VCaP (cell line): ENCODE measurements around the gene LPGAT1.
A peak's percentile ranks its signal among the peaks of the same experiment; 100 is the strongest.

ENCODE experiments used
- H3K27ac ChIP-seq: fragments of 450-650 bp; 2 replicates; pipeline ENCODE4 v1.5.1; 2017
- CTCF ChIP-seq: fragments of 450-650 bp; conservative IDR thresholded peaks from 2 replicates; pipeline ENCODE4 v1.5.1; 2017; ENCODE audit warnings: mild to moderate bottlenecking, moderate library complexity

The LPGAT1 gene

DNA sequence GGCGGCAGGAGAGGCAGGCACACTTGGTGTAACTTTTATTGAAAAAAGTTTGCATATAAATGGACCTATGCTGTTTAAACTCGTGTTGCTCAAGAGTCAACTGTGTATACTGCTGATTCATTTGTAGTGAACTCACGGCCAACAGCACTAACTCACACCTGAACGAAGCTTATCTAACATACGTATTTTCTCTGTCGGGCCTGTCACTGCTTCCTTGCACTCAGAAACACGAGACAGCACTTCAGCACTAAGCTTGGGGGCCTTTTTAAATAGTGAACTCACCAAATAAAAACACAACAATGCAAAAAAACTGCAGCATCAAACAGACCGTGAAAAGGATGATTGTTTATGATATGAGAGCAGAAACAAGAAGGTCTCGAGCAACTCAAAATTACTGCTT is 96.2 kb downstream of the LPGAT1 start:
- 0 out of 2 replicates have a peak overlapping the region, but pooled peaks have one; percentile 14 for H3K27ac ChIP-seq
- no peak for TF ChIP-seq CTCF

DNA sequence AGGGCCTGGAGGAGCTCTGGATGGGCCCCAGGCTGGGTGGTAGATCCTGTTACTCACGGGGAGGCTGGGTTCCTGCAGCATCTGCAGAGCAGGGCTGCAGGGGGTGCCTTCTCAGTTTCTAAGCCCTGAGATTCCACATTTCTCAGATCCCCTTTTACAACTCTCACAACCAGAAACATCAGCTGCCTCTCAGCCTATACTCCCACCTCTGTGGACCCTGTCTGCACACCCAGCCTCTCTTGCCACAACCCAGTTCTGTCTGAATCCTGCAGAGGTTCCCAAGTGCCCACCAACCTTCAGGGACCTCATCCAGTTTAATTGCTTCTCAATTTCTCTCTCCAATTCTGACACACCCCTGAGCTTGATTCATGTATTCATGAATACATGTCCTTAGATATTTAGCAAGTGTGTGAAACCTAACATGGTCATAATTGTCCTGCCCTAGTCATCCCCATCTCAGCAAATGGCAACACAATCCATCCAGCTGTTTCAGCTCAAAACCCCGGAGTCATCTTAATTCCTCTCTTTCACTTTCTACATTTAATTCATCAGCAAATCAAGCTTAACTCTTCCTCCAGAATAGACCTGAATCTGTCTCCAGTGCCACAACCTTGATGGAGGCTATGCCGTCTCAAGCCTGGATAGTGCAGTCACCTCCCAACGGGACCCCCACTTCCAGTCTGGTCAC is 98.1 kb downstream of the LPGAT1 start:
- no peak overlapping the region for H3K27ac ChIP-seq
- no peak for TF ChIP-seq CTCF

DNA sequence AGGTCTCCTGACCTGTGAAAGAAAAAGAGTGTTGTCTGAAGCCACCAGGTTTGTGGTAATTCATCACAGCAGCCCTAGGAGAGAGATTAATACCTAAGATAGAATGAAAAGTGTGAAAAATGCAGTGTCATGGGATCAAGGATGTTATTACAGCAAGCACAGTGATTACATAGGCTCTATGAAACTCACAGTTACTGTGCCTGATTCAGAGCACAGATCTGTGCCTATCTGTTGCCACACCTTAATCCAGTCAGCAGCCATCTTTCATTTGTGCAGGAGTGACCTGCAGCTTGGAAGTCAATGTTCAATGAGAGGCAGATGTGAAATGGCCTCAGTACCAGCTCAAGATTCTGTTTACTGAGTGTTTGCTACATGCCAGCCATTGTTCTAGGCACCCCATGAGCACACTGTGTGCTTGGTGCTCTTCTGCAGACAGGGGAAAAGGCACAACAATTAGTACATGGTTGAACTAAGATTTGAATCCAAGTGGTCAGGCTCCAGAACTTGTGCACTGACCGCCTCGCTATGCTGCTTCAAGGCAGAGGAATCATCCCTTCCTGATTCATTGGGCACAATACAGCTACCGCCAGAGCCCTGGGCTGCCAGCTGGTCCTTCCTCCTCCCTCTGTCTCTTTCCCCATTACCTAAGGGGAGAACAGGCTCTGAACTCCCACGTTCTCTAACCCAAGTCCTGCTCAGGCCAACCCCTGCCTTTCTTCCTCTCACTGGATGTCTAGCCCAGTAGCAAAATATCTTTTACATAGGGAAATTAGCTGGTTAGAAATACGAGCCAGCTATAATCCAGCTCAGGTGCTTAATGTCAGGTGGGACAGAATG is 98.9 kb downstream of the LPGAT1 start:
- no peak overlapping the region for H3K27ac ChIP-seq
- TF ChIP-seq CTCF: no peak

- no peak for TF ChIP-seq CTCF
Observed at GRCh38 chr1:211730347-211730746, 100.2 kb downstream of the LPGAT1 start.

DNA sequence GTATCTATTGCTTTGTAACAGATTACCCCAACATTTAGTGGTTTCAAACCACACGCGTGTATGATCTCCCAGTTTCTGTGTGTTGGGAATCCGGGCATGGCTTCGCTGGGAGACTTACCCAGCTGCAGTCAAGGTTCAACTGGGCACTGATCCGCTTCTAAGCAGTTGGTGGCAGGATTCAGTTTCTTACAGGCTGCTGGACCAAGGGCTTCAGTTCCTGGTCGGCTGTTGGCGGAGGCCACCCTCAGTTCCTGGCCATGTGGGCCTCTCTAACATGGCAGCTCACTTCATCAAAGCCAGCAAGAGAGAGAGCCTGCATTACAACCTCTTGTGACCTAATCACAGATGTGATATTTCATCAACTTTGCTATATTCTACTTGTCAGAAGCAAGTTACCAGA is 101.3 kb downstream of the LPGAT1 start:
- no peak overlapping the region for H3K27ac ChIP-seq
- no peak for TF ChIP-seq CTCF

More at GRCh38 chr1:211730347-211730746, 100.2 kb downstream of the LPGAT1 start:
- H3K27ac ChIP-seq: no peak overlapping the region

- H3K27ac ChIP-seq: no peak overlapping the region
- TF ChIP-seq CTCF: no peak
Observed at GRCh38 chr1:211726467-211726995, 104.0 kb downstream of the LPGAT1 start.

DNA sequence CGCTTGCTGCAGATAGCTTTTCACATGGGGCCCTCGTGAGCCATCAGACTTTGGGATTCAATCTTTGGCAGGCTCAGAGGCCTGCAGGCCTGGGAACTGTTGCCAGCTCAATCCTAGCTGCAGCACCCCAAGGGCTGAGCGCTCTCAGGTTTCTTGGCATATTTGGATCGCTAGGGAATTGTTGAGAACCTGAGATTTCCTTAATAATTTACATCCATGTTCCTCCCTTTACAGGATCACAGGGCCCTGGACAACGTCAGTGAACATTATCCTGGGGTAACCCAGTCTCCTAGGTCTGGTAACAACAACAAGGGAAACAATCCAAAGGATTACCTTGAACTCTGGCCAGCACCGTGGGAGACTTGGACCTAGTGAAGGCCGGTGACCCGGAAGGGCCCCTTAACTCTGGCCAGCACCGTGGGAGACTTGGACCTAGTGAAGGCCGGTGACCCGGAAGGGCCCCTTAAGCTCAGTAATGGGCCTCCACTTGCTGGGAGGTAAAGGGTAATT is 105.8 kb downstream of the LPGAT1 start:
- TF ChIP-seq CTCF: no peak
- H3K27ac ChIP-seq: no peak overlapping the region
